NCI-H446 (cell line): ENCODE measurements around the gene FHIT.
"Not testable (repeated sequence)": the region's sequence is repeated elsewhere in the genome, so short reads cannot be mapped to it uniquely, and the experiment has no call there.

Experiments
- DNase-seq, 2 experiments: peaks; one replicate each; lab custom pipeline; 2025; lab: John Stamatoyannopoulos, UW

FHIT gene

DNA sequence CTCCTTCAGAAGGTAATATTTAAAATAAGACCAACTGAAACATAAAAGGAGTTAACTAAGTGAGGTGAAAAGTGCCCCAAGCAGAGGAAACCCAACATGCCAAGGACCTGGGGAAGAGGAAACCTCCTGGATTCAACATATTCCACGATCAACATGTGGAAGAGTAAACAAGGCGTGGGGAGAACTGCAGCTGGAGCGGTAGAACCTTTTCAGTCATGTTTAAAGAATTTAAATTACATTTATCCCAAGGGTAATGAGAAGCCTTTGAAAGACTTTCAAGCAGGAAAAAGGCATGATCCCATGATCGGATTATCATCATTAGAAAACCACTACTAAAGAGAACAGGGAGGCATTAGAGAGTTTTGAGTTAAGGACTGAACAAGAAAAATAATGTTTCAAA, 330.7 kb downstream of the FHIT start:
- DNase-seq: no peak

DNA sequence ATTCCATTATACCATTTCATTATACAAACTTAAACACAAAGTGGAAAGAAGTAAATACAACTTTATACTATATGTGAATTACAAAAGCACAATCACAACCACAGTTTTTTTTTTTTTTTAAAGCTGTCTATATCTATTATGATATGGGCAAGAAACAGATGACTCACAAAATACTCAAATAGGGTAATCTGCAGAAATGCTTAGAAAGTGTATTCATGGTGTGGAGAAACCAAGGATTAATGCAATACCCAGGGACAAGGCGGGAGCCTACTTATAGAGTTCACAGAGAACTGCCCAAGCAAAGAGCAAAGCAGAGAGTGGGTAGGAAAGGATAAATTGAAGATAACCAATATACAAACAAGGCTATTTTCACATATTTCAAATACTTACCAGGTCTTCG, 332.0 kb downstream of the FHIT start:
- DNase-seq: no peak

DNA sequence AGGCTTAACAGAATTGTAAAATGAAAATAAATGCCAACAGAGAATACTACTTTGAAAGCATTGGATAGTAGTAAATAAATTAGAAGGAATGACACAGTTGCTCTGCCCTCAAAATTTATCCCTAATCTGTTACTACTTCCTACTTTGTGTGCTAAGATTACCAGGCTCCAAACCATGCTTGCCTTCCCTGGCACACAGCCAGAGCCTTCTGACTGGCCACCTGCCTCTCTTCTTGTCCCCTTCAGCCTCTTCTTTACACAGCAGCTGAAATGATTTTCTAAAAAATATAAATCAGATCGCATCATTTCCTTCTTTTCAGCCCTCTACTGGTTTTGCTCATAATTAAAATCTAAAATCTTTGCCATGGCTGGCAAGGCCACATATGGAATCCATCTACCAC, 334.1 kb downstream of the FHIT start:
- peak; percentile 9 to 61 for DNase-seq

DNA sequence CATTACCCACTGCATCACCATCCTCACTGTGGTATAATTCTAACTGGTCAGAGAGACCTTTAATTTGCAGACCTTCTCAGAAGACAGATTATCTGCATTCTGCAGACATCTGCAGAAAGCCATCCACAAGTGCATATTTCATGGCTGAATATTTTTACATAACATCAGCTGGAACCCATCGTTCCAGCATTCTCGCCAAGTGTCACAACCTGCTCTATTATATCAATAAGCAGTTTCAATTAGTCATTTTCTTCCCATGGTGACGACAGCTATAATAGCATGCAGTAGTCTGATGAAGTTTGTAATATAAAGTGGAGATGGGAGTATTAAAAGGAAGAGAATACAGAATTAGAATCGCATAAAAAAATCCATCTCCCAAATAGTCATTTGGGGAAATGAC, 334.7 kb downstream of the FHIT start:
- no peak for DNase-seq

DNA sequence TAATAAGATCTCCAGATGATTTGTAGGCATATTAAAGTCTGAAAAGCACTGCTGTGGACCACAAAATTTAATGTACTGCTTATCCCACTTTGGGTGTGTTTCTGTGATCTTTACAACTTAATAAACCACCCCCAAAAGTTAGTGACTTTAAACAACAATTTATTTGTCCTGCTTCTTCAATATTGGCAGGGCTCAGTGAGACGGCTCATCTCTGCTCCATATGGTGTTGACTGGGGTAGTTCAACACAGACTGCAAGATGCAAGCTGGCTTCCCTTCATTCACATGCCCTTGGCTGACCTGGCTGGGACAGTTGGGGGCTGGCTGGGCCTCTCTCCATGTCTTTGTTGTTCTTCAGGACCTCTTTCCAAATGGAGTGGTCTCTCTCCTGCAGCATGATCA, 337.8 kb downstream of the FHIT start:
- no peak for DNase-seq

DNA sequence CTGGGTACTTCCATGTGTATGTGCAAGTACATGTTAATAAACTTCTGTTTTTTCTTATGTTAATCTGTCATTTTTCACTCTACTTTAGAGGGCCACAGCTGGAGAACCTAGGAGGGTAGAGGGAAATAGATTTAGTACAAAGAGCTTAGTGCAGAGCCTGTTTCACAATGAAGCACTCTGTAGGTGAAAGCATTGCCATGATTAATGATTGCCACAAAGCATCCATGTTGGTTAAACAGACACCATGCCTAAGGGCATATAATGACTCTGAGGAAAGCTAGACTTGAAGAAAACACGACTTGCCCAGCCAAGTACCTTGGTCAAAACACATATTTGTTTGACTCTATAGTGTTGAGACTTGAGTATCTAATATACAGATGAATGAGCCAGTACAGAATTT, 338.4 kb downstream of the FHIT start:
- DNase-seq: no peak

DNA sequence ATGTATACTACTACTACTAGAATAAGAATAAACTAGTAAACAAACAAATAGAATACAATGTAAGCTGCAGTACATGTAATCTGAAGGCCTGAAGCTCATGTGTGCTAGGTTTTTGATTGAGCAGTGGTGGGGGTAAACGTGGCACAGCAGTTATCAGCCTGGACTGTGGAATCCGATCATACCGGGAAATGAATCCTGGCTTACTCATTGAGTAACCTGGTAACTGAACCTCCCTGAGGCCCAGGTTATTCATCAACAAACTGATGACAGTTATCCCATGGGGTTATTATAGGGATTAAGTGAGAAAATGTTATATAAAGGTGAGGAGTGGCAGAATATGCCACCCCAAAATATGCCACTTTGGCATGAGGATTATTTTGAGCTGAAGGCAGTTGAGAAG, 339.1 kb downstream of the FHIT start:
- DNase-seq: no peak

DNA sequence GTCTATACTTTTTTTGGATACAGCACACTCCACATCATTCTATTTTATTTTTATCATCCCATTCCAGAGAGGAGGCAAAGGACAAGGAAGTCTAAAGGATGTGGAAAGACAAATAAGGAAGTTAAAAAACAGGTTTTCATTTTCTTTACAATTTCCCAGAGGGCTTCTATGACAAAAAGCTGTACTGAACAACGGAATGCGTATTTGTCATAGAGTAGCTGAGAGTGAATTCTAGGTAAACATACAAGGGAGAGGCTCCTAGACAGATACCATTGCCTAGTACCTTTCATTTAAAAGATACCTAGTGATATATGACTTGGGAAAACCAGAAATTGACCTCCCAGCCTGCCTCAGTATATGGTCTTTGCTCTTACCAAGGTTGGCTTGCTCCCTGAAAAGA, 341.7 kb downstream of the FHIT start:
- DNase-seq: no peak

DNA sequence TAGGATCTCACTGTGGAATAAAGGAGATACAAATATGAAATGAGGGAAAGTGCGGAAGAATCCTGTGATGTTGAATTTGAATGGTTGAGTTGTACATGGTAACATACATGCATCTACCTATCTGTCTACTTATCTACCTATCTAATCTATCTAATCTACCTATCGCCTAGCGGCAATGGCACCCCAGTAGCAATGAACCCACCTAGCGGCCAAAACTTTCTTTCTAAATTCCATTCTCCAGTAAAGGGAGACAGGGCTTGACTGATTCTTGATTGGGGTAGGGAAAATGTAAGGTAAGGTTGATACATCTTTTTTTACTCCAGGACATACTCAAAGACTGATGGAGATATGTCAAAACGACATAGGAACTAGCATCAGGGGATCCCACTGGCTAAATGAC, 345.0 kb downstream of the FHIT start:
- DNase-seq: no peak

DNA sequence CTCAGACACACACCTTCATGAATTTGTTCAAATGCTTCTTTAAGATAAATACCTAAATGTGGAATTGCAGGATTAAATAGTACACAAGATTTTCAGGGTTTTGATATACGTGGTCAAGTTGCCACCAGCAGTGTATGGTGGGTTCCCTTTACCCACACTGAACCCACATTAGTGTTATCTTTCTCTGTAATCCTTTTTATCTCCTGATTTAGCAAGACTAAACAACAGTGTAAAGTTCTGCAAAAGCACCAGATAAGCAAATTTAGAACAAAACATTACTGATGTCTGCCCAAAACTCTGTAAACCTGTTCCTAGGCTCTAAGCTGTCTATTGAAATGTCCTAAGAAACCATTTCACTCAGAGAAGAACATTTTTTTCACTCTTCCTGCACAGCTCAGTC, 352.9 kb downstream of the FHIT start:
- DNase-seq: no peak

DNA sequence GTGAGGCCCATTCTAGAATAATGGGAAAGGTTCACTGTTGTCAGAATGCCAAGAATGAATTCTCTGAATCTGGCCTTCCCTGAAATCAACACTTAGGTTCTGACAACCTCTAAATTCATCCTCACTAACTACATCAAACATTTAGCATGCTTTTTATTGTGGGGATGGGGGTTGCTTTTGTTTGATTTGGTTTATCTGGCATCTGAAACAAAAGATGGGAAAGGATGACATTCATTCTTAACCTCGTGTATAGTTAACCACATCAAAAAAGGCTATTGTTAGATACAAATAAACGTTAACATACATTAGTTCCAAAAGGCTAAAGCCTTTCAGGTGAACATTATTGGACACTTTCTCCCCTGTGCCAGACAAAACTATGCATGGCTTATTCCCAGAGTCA, 357.3 kb downstream of the FHIT start:
- no peak for DNase-seq

DNA sequence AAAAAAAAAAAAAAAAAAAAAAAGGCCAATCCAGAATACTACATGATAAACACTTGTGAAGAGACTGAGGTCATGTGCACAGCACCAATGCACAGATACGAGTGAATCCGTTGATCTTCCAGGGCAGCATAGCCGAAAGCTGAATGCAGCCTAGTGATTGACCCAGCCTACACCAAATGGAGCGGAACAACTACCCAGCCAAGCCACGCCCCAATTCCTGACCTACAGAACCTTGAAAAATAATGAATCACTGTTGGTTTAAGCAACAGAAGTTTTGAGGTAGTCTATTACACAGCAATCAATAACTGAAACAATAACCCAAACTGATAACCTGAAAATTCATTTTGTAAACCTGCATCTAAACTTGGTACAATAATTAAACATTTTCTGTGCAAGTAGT, 361.0 kb downstream of the FHIT start:
- peak in 1 of 2 experiments; percentile 51 for DNase-seq

DNA sequence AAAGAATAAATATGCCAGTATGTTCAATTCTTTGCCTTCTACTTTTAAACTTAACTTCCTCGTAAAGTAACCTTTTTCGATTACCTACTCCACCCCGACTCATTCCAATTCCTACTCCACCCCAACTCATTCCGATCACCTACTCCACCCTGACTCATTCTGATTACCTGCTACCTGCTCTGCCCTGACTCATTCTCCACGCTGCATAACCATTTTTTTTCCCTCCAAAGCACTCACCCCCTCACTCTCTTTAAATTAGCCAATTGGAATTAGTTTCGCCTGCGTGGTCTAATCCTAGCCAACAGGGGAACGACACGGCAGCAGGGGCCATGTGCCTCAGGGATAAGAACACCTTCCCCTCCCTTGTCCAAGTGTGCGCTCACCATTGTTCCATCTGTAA, 362.3 kb downstream of the FHIT start:
- not testable (repeated sequence) for DNase-seq

DNA sequence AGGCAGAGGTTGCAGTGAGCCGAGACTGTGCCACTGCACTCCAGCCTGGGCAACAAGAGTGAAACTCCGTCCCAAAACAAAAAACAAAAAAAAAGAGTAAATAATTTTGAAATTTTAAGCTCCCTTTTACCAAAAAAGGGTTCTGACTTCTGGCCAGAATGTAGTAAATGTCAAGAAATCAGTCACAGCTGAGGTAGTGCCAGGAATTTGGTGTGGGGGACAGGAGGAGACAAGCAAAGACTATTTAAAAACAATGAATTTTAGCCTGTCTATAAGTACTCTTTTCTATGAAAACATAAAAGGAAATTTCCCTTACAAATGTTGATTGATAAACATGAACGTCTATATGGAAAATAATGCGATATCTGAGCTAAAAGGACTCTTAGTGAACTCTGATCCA, 363.7 kb downstream of the FHIT start:
- no peak for DNase-seq

DNA sequence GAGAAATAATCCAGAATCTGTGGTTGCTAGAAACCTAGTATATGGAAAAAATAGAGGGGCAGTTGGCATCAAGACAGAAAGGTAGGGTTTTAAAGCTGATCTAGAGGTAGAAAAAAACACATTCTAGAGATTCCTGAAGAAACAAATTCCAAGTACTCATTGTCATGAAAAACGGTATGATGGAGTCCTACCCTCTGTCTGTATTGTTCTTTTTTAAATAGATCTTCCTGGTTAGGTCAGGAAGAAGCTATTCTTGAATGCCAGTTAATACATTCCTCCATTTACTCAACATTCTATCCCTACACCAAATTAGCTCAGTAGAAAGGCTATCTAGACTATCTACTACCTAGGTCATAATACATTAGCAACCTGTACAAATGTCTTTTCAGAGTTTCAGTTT, 364.7 kb downstream of the FHIT start:
- no peak for DNase-seq

DNA sequence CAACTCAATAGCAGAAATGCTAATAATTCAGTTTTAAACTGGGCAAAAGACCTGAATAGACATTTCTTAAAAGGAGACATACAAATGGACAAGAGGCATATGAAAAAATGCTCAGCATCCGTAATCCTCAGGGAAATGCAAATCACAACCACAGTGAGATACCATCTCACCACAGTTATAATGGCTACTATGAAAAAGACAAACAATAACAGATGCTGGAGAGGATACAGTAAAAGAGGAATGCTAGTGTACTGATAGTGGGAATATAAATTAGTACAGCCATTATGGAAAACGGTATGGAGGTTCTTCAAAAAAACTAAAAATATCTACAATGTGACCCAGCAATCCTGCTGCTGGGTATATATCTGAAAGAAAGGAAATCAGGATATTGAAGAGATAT, 367.2 kb downstream of the FHIT start:
- no peak for DNase-seq

DNA sequence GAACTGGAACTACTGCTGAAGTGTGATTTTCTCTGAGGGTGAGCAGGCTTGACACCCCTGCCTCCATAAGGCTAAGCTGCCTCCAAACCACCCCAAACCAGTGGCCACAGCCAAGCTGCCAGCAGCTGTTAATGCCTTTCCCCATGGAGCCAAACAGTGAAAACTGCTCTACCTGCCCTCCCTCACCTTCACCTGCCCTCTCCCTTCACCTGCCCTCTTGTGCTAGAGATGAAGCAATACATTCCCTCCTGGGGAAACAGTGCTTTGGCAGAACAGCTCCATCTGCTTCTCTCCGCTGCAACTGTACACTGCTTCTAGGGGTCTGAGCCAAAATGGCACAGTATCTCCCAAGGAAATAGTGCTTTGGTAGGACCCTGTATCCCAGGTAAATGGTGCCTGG, 374.1 kb downstream of the FHIT start:
- DNase-seq: no peak

DNA sequence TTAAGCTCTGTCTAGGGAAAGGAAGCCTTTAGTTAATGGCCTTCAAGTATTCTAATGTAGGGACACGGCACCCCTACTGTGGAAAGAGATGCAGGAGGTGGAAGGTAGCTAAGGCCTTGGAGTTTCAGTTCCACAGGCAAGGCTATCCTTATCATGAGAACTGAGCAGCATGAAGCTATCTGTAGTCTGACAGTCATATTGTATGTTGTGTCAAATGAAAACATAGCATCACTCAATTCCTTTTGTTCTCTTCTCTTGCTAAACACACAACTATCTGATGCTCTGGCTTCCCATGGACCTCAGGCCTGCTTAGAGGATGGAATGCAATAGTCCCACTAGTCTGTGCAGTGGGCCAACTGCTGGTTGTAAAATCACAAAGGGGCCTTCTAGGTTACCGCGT, 380.9 kb downstream of the FHIT start:
- no peak for DNase-seq

DNA sequence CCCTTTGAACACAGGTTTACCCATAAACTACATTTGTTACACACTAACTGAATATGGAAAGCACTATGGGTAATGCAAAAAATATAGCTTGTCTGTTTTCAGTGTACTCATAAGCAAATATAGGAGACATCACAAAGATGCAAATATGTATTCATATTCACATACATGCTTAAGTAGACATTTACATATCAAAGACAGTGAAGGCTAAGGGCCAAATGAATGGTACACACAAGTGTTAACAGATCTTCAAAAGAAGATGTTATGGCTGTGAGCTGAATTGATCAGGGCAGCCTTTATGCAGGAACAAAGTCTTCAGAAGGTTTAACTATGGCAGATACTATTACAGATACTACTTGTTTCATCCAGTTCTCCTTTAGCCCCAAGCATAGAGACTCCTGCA, 384.1 kb downstream of the FHIT start:
- DNase-seq: no peak

DNA sequence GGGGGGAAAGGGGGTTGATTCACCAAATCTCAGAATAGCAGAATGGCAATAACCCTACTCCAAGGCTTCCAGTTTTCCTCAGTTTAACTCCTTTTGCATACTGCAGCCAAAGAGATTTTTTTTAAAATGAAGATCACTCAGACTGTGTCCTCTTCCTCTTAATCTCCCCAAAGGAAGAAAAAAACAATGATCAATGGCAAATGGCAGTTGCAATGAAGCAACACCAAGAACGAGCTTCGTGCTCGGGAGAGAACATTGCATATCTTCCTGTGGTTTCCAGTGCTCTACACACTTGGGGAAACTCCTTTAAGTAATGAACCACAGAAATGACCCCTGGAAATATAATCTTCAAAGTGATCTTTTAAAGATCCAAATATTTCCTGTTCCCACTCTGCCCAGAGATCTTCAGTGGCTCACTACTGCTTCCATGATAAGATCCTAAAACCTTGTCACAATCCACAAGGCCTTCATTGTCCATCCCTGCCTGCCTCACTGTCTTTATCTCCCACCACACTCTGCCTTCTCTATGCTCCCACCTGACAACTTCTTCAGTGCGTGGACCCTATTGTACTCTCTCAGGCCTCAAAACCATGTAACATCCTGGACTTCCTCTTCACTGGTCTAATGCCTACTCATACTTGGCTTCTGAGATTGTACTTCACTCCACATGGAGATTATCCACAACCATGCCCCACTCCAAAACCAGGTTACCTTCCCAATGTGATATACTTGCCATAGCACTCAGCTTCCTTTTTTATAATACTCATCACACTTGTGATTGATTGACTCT, 394.8 kb downstream of the FHIT start:
- DNase-seq: no peak

DNA sequence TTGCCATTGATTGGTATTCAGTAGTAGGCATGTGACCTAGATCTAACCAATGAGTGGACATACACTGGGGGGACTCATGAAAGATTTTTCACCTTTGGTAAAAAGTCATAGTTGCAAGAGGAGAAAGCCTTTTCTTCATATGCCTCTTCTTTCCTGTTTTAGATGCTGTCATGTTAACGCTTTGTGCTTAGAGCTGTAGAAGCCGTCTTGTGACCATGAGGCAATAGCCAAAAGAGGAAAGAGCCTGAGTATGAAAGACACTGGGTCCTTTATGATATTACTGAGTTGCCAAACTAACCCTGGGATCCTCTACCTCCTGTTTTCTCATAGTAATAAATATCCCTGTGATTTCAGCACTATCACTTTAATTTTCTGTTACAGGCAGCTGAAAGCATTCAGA, 396.0 kb downstream of the FHIT start:
- no peak for DNase-seq

DNA sequence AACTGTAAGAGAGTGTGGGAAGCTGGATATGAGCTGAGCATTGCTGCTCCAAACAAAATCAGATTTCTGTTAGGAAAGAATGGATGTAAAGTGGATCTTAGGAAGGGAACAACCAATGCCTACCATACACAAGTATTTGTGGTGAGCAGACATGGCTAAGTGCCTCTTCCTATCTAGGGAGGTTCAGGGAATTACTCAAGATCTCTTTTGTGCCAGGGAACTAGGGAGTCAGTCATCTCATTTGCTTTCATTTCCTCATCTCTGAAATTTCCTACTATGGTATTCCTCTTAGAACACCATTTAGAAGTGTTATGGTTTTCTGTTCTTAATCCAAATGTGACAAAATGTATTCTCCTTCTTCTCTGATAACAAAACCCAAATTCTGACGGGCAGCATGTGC, 396.5 kb downstream of the FHIT start:
- no peak for DNase-seq

DNA sequence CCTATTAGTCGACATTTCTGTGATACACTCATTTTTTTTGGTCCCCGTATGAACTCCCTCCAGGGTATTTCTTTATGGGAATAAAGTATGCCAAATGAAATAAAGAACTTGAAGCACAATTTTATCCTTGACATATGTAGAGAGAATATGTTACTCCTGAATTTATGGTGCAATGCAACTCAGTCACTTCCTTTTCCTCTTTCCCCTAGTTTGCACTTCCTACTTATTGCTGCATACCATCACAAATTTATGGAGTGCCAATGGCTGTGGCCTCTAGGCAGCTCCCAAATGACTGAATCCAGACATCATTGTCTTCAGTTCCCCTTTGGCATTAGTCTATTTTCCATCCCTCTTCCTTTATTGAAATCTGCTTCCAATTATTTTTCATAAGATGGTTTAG, 403.5 kb downstream of the FHIT start:
- DNase-seq: no peak

DNA sequence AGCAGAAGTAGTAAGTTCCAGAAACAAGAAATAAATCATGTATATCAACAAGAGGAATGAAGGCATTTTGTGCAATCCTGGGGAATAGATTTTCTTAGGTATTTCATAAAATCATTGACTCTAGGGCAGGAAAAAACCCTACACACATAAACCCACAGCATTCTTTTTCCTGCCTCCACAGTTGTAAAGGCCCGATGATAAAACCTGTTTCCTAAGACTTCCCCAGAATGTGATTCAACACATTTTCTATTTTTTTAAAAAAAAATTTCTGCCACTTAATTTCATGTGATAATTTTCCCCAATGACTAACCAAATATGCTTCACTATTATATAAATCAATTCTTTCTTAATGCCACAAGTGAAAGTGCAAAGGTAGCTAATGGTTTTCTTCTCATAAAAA, 407.0 kb downstream of the FHIT start:
- DNase-seq: no peak

DNA sequence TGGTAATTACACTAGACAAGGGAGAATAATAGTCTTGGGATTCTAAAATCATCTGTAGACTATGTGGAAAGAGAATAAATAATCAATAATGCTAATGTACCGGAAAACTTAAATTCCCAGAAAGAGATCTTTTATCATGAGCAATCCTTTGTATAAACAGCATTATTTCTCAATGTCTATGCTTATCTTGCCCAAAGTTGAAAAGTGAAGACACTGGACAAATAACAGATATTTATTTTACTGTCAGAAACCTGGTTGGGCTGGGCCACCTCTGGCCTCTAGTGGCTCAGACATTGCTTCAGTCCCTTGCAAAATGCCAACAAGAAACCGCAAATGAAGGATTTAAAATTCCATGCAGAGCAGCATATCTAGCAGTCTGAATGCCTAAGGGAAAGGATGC, 409.9 kb downstream of the FHIT start:
- DNase-seq: no peak
